Measurements from ENCODE around the gene TMEFF2. TPM values are rescaled to one million over a fixed set of nuclear protein-coding genes. Genes with fewer than 3 reads are reported as not detected.

Gene TMEFF2
- total and polyA plus RNA-seq, 8 donors = 0.18 to 1.0 (median 0.39) TPM; not detected in 2

GRCh38 chr2:192053921-192054320 lies 140.8 kb downstream of the TMEFF2 start:
- ATAC-seq (no peak), DNase-seq (peak in 1 of 4 donors; percentile 10)
- Histone ChIP-seq H3K4me1 (no peaks in the 10 kb centered on the region), H3K27ac (no peak overlapping the region), H3K27me3 (no peaks in the 10 kb centered on the region), H3K4me3 (no peak overlapping the region), H3K9me3 (no peaks in the 10 kb centered on the region), H3K36me3 (no peaks in the 10 kb centered on the region)
- intact Hi-C loops (cut with DNase I) = no loop called here
- TF ChIP-seq, protein P1, sequence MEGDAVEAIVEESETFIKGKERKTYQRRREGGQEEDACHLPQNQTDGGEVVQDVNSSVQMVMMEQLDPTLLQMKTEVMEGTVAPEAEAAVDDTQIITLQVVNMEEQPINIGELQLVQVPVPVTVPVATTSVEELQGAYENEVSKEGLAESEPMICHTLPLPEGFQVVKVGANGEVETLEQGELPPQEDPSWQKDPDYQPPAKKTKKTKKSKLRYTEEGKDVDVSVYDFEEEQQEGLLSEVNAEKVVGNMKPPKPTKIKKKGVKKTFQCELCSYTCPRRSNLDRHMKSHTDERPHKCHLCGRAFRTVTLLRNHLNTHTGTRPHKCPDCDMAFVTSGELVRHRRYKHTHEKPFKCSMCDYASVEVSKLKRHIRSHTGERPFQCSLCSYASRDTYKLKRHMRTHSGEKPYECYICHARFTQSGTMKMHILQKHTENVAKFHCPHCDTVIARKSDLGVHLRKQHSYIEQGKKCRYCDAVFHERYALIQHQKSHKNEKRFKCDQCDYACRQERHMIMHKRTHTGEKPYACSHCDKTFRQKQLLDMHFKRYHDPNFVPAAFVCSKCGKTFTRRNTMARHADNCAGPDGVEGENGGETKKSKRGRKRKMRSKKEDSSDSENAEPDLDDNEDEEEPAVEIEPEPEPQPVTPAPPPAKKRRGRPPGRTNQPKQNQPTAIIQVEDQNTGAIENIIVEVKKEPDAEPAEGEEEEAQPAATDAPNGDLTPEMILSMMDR (IDR thresholded peaks at IDR 0.05) = no peak

- no peaks in the 10 kb centered on the region for H3K27me3 ChIP-seq
- intact Hi-C loops (cut with DNase I) = no loop called here
- TF ChIP-seq, protein P1 (IDR thresholded peaks at IDR 0.05) = no peak
- H3K27ac ChIP-seq = no peak overlapping the region
- DNase-seq = no peak
- H3K36me3 ChIP-seq = no peaks in the 10 kb centered on the region
- no peaks in the 10 kb centered on the region for H3K4me1 ChIP-seq
- no peak overlapping the region for H3K4me3 ChIP-seq
- ATAC-seq = no peak
- H3K9me3 ChIP-seq = no peaks in the 10 kb centered on the region
These were observed 143.2 kb downstream of the TMEFF2 start for GRCh38 chr2:192051533-192051932.

DNA sequence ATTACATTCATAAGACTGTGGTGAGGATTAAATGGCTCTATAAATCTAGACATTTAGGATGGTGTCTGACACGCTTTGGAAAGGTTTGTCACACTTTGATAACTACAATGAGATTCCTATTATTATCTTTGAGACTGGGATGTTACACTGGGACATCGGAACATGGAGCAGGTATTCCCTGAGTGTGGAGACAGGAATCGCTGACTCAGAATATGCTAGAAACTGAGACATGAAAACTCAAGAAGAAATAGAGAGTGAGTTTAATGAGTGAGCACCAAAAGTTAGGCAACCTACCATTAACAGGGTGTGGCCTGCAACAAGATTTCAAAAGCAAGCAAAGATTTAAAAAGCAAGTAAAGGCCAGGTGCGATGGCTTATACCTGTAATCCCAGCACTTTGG lies 145.4 kb downstream of the TMEFF2 start:
- Histone ChIP-seq H3K9me3 (no peaks in the 10 kb centered on the region), H3K4me3 (no peak overlapping the region), H3K27me3 (no peaks in the 10 kb centered on the region), H3K36me3 (no peaks in the 10 kb centered on the region), H3K27ac (no peak overlapping the region), H3K4me1 (no peaks in the 10 kb centered on the region)
- DNase-seq (no peak), ATAC-seq (no peak)
- intact Hi-C loops (cut with DNase I) = no loop called here
- TF ChIP-seq, protein P1 (IDR thresholded peaks at IDR 0.05) = no peak

DNA sequence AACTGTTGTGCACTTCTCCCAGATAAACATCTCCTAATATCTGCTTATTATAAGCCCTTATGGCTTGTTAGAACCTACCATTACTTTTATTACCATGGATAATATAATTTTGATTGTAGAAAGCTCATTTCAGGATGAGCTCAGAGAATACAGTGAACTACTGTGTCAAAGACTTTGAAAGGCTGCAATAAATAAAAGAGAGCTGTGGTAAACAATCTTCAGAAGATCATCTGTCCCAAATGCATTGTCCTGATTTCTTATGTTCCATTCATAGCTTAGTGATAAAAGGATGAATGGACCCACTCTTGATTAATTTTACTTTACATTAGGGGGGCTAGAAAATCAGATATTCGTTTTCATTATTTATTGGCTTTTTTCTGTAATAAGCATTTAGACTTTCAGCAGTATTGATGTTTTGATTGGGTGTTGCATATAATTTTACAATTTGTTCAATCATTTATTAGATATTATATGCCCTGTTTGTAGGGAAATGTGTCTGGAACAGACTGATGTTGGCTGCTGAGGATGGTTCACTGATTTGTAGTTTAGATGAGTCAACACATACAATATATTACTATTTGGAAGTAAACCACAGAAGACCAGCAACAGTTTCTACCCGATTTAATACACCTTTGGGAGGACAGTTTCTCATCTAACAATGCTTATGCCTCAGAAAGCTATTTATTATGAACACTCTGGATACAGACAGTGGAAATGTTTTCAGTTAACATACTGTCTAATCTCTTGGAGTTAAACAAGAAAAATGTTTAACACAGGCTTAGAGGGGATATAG lies 147.2 kb downstream of the TMEFF2 start:
- H3K27ac ChIP-seq = no peak overlapping the region
- H3K27me3 ChIP-seq = no peaks in the 10 kb centered on the region
- no peak overlapping the region for H3K4me3 ChIP-seq
- DNase-seq (no peak), ATAC-seq (no peak)
- no peaks in the 10 kb centered on the region for H3K36me3 ChIP-seq
- intact Hi-C loops (cut with DNase I) = no loop called here
- H3K9me3 ChIP-seq = no peaks in the 10 kb centered on the region
- TF ChIP-seq, protein P1 (IDR thresholded peaks at IDR 0.05) = no peak
- no peaks in the 10 kb centered on the region for H3K4me1 ChIP-seq

DNA sequence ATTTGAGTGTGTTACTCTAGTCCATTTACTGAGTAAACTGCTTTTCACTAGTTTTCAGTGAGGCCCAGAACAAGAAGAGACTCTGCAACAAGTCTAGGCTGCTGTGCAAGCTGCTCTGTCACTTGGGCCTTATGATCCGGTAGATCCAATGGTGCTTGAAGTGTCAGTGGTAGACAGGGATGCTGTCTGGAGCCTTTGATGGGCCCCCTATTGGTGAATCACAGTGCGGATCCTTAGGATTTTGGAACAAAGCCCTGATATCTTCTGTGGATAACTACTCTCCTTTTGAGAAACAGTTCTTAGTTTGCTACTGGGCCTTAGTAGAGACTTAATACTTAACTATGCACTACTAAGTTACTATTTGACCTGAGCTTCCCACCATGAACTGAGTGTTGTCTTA lies 150.2 kb downstream of the TMEFF2 start:
- DNase-seq = no peak
- Histone ChIP-seq H3K27ac (no peak overlapping the region), H3K4me3 (no peak overlapping the region), H3K9me3 (no peaks in the 10 kb centered on the region), H3K36me3 (no peaks in the 10 kb centered on the region), H3K4me1 (no peaks in the 10 kb centered on the region), H3K27me3 (no peaks in the 10 kb centered on the region)
- TF ChIP-seq, protein P1 (IDR thresholded peaks at IDR 0.05) = no peak
- no peak for ATAC-seq
- intact Hi-C loops (cut with DNase I) = no loop called here

Measured in left lung (tissue), 10 donors.